Astrocyte (in vitro differentiated cells and primary cell): Measurements from ENCODE around the gene A4GALT.

Source experiments
- CTCF ChIP-seq: IDR thresholded peaks from 2 replicates; pipeline ENCODE4 v1.5.1; 2011; ENCODE audit warnings: low read depth, mild to moderate bottlenecking, inconsistent platforms, low read length, moderate library complexity; ENCODE audit not compliant: insufficient read depth
- EZH2 ChIP-seq: IDR thresholded peaks from 2 replicates; pipeline ENCODE4 v1.6.1; 2012; ENCODE audit warnings: mild to moderate bottlenecking, low read length, inconsistent platforms; ENCODE audit not compliant: insufficient read depth

GRCh38 chr22:42648017-42648367 lies 72.7 kb downstream of the A4GALT start:
- no peak for TF ChIP-seq EZH2
- no peak for TF ChIP-seq CTCF
